ENCODE results near the gene KITLG. TPM values are rescaled to one million over a fixed set of nuclear protein-coding genes. Genes with fewer than 3 reads are reported as not detected.

KITLG gene
- total and polyA plus RNA-seq, 4 donors = 0.39 to 3.0 (median 0.86) TPM

DNA sequence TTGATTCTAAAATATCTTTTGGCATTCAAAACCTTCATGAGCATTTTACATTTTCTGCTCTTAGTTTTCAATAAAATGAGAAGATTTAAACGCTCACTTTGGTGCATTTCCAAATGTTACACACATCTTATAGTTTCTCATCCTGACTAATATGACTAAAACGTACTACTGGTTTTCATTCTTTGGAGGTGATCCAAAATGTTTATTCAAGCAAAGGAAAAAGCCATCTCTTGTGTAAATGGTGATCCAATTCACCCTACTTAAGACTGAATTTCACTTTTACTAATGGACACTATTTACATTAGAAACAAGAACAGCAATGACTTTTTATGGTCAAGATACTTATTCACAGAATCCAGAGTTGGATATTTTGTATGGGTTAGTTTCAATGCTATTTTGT lies 86.6 kb downstream of the KITLG start:
- Histone ChIP-seq H3K4me3 (ENCODE audit: low read depth in 1 of 3, low read length in 3 of 3) (no peak overlapping the region), H3K27ac (ENCODE audit: low read depth in 1 of 2, low read length in 2 of 2) (no peak overlapping the region), H3K9ac (ENCODE audit: low read depth in 1 of 2, low read length in 2 of 2) (no peak overlapping the region), H3K27me3 (ENCODE audit: control insufficient read depth in 4 of 4, insufficient read depth in 4 of 4, low read length in 3 of 4) (no peaks in the 10 kb centered on the region), H3K36me3 (ENCODE audit: control insufficient read depth in 4 of 4, insufficient read depth in 3 of 4, low read depth in 1 of 4, low read length in 3 of 4) (no peaks in the 10 kb centered on the region), H3K4me1 (ENCODE audit: control insufficient read depth in 4 of 4, insufficient read depth in 4 of 4, low read length in 3 of 4) (no peaks in the 10 kb centered on the region), H3K9me3 (ENCODE audit: control insufficient read depth in 4 of 4, low read length in 3 of 4) (no peaks in the 10 kb centered on the region)
- TF ChIP-seq YY1 (IDR thresholded peaks at IDR 0.05) (no peak), EGR1 (IDR thresholded peaks at IDR 0.05; ENCODE audit: low read depth in 2 of 2) (no peak), RXRA (IDR thresholded peaks at IDR 0.05) (no peak), NR2F2 (IDR thresholded peaks at IDR 0.05) (no peak), RAD21 (IDR thresholded peaks at IDR 0.05) (no peak), GABPA (IDR thresholded peaks at IDR 0.05 in 1 of 2, conservative IDR thresholded peaks at IDR 0.05 in 1 of 2) (no peak), HNF4G (IDR thresholded peaks at IDR 0.05) (no peak)
- TF ChIP-seq, protein P1, sequence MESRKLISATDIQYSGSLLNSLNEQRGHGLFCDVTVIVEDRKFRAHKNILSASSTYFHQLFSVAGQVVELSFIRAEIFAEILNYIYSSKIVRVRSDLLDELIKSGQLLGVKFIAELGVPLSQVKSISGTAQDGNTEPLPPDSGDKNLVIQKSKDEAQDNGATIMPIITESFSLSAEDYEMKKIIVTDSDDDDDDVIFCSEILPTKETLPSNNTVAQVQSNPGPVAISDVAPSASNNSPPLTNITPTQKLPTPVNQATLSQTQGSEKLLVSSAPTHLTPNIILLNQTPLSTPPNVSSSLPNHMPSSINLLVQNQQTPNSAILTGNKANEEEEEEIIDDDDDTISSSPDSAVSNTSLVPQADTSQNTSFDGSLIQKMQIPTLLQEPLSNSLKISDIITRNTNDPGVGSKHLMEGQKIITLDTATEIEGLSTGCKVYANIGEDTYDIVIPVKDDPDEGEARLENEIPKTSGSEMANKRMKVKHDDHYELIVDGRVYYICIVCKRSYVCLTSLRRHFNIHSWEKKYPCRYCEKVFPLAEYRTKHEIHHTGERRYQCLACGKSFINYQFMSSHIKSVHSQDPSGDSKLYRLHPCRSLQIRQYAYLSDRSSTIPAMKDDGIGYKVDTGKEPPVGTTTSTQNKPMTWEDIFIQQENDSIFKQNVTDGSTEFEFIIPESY (IDR thresholded peaks at IDR 0.05) = no peak
- TF ChIP-seq, protein P2, sequence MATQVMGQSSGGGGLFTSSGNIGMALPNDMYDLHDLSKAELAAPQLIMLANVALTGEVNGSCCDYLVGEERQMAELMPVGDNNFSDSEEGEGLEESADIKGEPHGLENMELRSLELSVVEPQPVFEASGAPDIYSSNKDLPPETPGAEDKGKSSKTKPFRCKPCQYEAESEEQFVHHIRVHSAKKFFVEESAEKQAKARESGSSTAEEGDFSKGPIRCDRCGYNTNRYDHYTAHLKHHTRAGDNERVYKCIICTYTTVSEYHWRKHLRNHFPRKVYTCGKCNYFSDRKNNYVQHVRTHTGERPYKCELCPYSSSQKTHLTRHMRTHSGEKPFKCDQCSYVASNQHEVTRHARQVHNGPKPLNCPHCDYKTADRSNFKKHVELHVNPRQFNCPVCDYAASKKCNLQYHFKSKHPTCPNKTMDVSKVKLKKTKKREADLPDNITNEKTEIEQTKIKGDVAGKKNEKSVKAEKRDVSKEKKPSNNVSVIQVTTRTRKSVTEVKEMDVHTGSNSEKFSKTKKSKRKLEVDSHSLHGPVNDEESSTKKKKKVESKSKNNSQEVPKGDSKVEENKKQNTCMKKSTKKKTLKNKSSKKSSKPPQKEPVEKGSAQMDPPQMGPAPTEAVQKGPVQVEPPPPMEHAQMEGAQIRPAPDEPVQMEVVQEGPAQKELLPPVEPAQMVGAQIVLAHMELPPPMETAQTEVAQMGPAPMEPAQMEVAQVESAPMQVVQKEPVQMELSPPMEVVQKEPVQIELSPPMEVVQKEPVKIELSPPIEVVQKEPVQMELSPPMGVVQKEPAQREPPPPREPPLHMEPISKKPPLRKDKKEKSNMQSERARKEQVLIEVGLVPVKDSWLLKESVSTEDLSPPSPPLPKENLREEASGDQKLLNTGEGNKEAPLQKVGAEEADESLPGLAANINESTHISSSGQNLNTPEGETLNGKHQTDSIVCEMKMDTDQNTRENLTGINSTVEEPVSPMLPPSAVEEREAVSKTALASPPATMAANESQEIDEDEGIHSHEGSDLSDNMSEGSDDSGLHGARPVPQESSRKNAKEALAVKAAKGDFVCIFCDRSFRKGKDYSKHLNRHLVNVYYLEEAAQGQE (IDR thresholded peaks at IDR 0.05) = no peak
- TF ChIP-seq, protein P3, sequence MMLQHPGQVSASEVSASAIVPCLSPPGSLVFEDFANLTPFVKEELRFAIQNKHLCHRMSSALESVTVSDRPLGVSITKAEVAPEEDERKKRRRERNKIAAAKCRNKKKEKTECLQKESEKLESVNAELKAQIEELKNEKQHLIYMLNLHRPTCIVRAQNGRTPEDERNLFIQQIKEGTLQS (IDR thresholded peaks at IDR 0.05) = no peak
- TF ChIP-seq, protein P4, sequence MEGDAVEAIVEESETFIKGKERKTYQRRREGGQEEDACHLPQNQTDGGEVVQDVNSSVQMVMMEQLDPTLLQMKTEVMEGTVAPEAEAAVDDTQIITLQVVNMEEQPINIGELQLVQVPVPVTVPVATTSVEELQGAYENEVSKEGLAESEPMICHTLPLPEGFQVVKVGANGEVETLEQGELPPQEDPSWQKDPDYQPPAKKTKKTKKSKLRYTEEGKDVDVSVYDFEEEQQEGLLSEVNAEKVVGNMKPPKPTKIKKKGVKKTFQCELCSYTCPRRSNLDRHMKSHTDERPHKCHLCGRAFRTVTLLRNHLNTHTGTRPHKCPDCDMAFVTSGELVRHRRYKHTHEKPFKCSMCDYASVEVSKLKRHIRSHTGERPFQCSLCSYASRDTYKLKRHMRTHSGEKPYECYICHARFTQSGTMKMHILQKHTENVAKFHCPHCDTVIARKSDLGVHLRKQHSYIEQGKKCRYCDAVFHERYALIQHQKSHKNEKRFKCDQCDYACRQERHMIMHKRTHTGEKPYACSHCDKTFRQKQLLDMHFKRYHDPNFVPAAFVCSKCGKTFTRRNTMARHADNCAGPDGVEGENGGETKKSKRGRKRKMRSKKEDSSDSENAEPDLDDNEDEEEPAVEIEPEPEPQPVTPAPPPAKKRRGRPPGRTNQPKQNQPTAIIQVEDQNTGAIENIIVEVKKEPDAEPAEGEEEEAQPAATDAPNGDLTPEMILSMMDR (IDR thresholded peaks at IDR 0.05; ENCODE audit: low read depth, low read length, missing input control) = no peak
- DNase-seq (ENCODE audit: low spot score) = no peak
- WGBS = 73% methylated on average over 2 of the region's 2 CpGs

DNA sequence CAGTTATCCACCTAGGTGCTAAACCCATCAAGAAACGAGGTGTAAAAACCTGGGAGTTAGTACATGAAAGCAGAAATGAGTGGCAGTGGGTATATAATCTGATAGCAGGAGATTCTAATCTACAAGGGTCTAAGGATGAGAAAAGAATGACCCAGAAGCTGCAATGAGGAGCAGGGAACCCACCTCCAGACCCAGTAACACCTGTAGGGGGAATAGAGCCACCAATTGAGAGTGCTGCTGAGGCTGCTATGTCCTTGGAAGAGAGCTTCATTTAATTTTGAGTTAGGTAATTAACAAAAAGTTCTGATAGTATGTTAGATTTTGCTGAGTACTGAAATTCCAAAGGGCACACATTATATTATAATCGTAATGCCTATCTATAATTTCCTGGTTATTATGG lies 89.8 kb downstream of the KITLG start:
- Histone ChIP-seq H3K36me3 (ENCODE audit: control insufficient read depth in 4 of 4, insufficient read depth in 3 of 4, low read depth in 1 of 4, low read length in 3 of 4) (no peaks in the 10 kb centered on the region), H3K27me3 (ENCODE audit: control insufficient read depth in 4 of 4, insufficient read depth in 4 of 4, low read length in 3 of 4) (no peaks in the 10 kb centered on the region), H3K4me1 (ENCODE audit: control insufficient read depth in 4 of 4, insufficient read depth in 4 of 4, low read length in 3 of 4) (no peaks in the 10 kb centered on the region), H3K9ac (ENCODE audit: low read depth in 1 of 2, low read length in 2 of 2) (no peak overlapping the region), H3K9me3 (ENCODE audit: control insufficient read depth in 4 of 4, low read length in 3 of 4) (no peaks in the 10 kb centered on the region), H3K4me3 (ENCODE audit: low read depth in 1 of 3, low read length in 3 of 3) (no peak overlapping the region), H3K27ac (ENCODE audit: low read depth in 1 of 2, low read length in 2 of 2) (no peak overlapping the region)
- 86% methylated on average over 2 of the region's 2 CpGs for WGBS
- DNase-seq (ENCODE audit: low spot score) = no peak
- no peak for TF ChIP-seq SP1 (IDR thresholded peaks at IDR 0.05)
- no peak for TF ChIP-seq FOXA2 (IDR thresholded peaks at IDR 0.05)
- no peak for TF ChIP-seq JUND (IDR thresholded peaks at IDR 0.05)
- TF ChIP-seq RAD21 (IDR thresholded peaks at IDR 0.05) = no peak
- TF ChIP-seq, protein P2 (IDR thresholded peaks at IDR 0.05) = no peak
- TF ChIP-seq GABPA (IDR thresholded peaks at IDR 0.05 in 1 of 2, conservative IDR thresholded peaks at IDR 0.05 in 1 of 2) = no peak
- no peak for TF ChIP-seq HNF4G (IDR thresholded peaks at IDR 0.05)
- TF ChIP-seq, protein P3 (IDR thresholded peaks at IDR 0.05) = no peak
- no peak for TF ChIP-seq NR2F2 (IDR thresholded peaks at IDR 0.05)
- no peak for TF ChIP-seq YY1 (IDR thresholded peaks at IDR 0.05)
